HepG2 (cell line): ENCODE data around the gene CCDC57. TPM values are rescaled to one million over a fixed set of nuclear protein-coding genes. Genes with fewer than 3 reads are reported as not detected.

Experiments used
- GATA4 ChIP-seq: sonication (generic); IDR thresholded peaks from 2 replicates; pipeline ENCODE4 v1.6.1; 2016; ENCODE audit warnings: antibody characterized with exemption, low read depth, borderline replicate concordance
- GATAD2A ChIP-seq: IDR thresholded peaks from 2 replicates; pipeline ENCODE4 v1.6.1; 2016
- HNRNPH1 ChIP-seq: fragments of 200-400 bp; formaldehyde crosslinking; optimal IDR thresholded peaks from 2 replicates; pipeline ENCODE3; 2017; ENCODE audit warnings: mild to moderate bottlenecking, low read depth, low read length
- NPAS2 ChIP-seq: sonication (generic); formaldehyde crosslinking; IDR thresholded peaks from 2 replicates; pipeline ENCODE4 v1.8.0; 2022; ENCODE audit warnings: mild to moderate bottlenecking, missing genetic modification reagents, borderline replicate concordance
- POLR2AphosphoS5 ChIP-seq: IDR thresholded peaks from 2 replicates; pipeline ENCODE4 v1.6.1; 2012; ENCODE audit warnings: low read depth, low read length
- RFX5 ChIP-seq: IDR thresholded peaks from 2 replicates; pipeline ENCODE4 v1.6.1; 2011; ENCODE audit warnings: low read depth, low read length, improper control_type of control experiment
- SP4 ChIP-seq: sonication (generic); formaldehyde crosslinking; IDR thresholded peaks from 2 replicates; pipeline ENCODE4 v1.8.1; 2023; ENCODE audit warnings: mild to moderate bottlenecking, missing genetic modification reagents
- SSRP1 ChIP-seq: IDR thresholded peaks from 2 replicates; pipeline ENCODE4 v1.6.1; 2016; ENCODE audit warnings: control low read depth
- ZNF326 ChIP-seq: sonication (generic); formaldehyde crosslinking; IDR thresholded peaks from 2 replicates; pipeline ENCODE4 v1.4.0; 2020; ENCODE audit warnings: missing genetic modification reagents, borderline replicate concordance
- ZNF33B ChIP-seq: sonication (generic); formaldehyde crosslinking; IDR thresholded peaks from 2 replicates; pipeline ENCODE4 v1.5.1; 2020; ENCODE audit warnings: mild to moderate bottlenecking, missing genetic modification reagents
- ZNF451 ChIP-seq: sonication (generic); formaldehyde crosslinking; IDR thresholded peaks from 2 replicates; pipeline ENCODE4 v1.5.0; 2020; ENCODE audit warnings: mild to moderate bottlenecking, missing genetic modification reagents
- ZNF766 ChIP-seq: sonication (generic); formaldehyde crosslinking; IDR thresholded peaks from 2 replicates; pipeline ENCODE4 v1.5.0; 2020; ENCODE audit warnings: missing genetic modification reagents, borderline replicate concordance
- ZNF891 ChIP-seq: sonication (generic); formaldehyde crosslinking; IDR thresholded peaks from 2 replicates; pipeline ENCODE4 v1.5.0; 2020; ENCODE audit warnings: mild to moderate bottlenecking, missing genetic modification reagents
- polyA plus RNA-seq, 8 experiments: library from polyadenylated mRNA; depleted of rRNA in 3 of 8; stranded (reverse) in 7 of 8; unstranded in 1 of 8; fragments of >200 nt; fragmentation: Illumina TruSeq in 4 of 8; extraction: Trizol in 4 of 8; gene quantifications; 2 replicates each; pipeline versions ENCODE4 v1.2.1 to v1.2.3, GENCODE V29; 2011 to 2016; ENCODE audit warnings: low read depth in 4 of 8, missing spikeins in 1 of 8, mixed read lengths in 1 of 8; ENCODE audit not compliant: insufficient read depth in 1 of 8
- total RNA-seq, 5 experiments: library from RNA; depleted of rRNA; stranded (reverse); fragments of >200 nt; fragmentation: Illumina TruSeq; extraction: Trizol; gene quantifications; 2 replicates each; pipeline ENCODE4 v1.2.3, GENCODE V29; 2016; ENCODE audit warnings: low read depth in 1 of 5
- TF ChIP-seq, protein P1 (sequence below), 2 experiments: IDR thresholded peaks; 2 replicates each; pipeline ENCODE4 v1.6.1; 2011 to 2012; ENCODE audit warnings: low read length in 2 of 2, borderline replicate concordance in 1 of 2, low read depth in 1 of 2, mild to moderate bottlenecking in 1 of 2, moderate library complexity in 1 of 2
- TF ChIP-seq, protein P2 (sequence below): sonication (generic); formaldehyde crosslinking; IDR thresholded peaks from 2 replicates; pipeline ENCODE4 v1.4.0; 2020; ENCODE audit warnings: missing genetic modification reagents, borderline replicate concordance
- TF ChIP-seq, protein P3 (sequence below): sonication (generic); formaldehyde crosslinking; IDR thresholded peaks from 2 replicates; pipeline ENCODE4 v1.5.0; 2020; ENCODE audit warnings: mild to moderate bottlenecking, missing genetic modification reagents, borderline replicate concordance

CCDC57 gene
- total and polyA plus RNA-seq, 2 of the 13 experiments (the other 11 are each of a cell fraction or from before 2014, with no cell fraction given), result 59.3 to 59.9 TPM

DNA sequence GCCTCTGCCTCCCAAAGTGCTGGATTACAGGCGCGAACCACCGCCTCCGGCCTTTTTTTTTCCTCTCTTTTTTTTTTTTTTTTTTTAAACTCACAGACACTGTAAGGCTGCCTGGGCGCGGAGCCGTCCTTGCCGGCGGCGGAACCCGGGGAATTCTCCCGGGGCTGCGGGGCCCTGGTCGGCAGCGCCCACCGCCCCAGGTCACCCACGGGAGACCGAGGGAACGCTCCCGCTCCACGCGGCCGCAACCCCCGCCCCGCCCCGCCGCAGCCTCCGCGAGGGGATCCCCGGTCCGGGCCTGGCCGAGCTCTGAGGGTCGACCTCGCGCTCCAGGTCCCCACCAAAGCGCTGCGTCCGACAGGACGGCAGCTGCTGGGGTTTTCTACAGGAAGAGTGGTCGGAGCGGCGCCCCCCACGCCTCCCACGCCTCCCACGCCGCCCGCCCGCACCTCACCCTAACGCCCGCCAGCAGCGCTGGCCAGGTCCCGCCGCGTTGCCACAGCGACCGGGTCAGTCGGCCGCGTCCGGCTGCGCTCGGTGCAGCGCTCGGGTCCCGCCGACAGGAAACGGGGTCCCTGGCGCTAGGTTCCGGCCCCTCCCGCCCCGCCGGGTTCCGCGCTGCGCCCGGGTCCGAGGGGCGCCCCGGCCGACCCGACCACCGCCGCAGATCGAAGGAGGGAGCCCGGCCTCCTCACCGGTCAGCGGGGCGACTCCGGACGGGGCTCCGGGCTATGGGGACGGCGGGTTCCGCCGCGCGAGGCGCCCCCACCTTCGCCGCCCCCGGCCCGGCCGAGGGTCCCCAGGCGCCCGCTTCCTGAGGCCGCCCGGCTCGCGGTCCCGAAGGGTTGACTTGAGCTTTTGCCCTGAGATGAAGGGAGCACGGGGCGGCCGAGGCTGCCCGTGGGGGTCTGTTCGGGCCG, at the start of gene CCDC57 (continued):
- TF ChIP-seq, protein P1, sequence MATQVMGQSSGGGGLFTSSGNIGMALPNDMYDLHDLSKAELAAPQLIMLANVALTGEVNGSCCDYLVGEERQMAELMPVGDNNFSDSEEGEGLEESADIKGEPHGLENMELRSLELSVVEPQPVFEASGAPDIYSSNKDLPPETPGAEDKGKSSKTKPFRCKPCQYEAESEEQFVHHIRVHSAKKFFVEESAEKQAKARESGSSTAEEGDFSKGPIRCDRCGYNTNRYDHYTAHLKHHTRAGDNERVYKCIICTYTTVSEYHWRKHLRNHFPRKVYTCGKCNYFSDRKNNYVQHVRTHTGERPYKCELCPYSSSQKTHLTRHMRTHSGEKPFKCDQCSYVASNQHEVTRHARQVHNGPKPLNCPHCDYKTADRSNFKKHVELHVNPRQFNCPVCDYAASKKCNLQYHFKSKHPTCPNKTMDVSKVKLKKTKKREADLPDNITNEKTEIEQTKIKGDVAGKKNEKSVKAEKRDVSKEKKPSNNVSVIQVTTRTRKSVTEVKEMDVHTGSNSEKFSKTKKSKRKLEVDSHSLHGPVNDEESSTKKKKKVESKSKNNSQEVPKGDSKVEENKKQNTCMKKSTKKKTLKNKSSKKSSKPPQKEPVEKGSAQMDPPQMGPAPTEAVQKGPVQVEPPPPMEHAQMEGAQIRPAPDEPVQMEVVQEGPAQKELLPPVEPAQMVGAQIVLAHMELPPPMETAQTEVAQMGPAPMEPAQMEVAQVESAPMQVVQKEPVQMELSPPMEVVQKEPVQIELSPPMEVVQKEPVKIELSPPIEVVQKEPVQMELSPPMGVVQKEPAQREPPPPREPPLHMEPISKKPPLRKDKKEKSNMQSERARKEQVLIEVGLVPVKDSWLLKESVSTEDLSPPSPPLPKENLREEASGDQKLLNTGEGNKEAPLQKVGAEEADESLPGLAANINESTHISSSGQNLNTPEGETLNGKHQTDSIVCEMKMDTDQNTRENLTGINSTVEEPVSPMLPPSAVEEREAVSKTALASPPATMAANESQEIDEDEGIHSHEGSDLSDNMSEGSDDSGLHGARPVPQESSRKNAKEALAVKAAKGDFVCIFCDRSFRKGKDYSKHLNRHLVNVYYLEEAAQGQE (IDR thresholded peaks at IDR 0.05; ENCODE audit: borderline replicate concordance in 1 of 2, low read depth in 1 of 2, low read length in 2 of 2), result no peak
- TF ChIP-seq ZNF326 (CRISPR knock-in tag) (no peak), HNRNPH1 (peak; percentile 34), GATAD2A (peak; percentile 20; the same call in 1 of the 2 replicates), RFX5 (no peak), ZNF891 (CRISPR knock-in tag) (peak; percentile 35), ZNF451 (CRISPR knock-in tag) (peak; percentile 60; the same call in 1 of the 2 replicates), SP4 (CRISPR knock-in tag) (peak; percentile 94), POLR2AphosphoS5 (peak; percentile 34), ZNF33B (CRISPR knock-in tag) (peak; percentile 38), ZNF766 (CRISPR knock-in tag) (no peak), NPAS2 (no peak), SSRP1 (no peak), GATA4 (no peak)
- TF ChIP-seq, protein P2, sequence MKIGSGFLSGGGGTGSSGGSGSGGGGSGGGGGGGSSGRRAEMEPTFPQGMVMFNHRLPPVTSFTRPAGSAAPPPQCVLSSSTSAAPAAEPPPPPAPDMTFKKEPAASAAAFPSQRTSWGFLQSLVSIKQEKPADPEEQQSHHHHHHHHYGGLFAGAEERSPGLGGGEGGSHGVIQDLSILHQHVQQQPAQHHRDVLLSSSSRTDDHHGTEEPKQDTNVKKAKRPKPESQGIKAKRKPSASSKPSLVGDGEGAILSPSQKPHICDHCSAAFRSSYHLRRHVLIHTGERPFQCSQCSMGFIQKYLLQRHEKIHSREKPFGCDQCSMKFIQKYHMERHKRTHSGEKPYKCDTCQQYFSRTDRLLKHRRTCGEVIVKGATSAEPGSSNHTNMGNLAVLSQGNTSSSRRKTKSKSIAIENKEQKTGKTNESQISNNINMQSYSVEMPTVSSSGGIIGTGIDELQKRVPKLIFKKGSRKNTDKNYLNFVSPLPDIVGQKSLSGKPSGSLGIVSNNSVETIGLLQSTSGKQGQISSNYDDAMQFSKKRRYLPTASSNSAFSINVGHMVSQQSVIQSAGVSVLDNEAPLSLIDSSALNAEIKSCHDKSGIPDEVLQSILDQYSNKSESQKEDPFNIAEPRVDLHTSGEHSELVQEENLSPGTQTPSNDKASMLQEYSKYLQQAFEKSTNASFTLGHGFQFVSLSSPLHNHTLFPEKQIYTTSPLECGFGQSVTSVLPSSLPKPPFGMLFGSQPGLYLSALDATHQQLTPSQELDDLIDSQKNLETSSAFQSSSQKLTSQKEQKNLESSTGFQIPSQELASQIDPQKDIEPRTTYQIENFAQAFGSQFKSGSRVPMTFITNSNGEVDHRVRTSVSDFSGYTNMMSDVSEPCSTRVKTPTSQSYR (CRISPR knock-in tag), result no peak; the same call in 1 of the 2 replicates
- TF ChIP-seq, protein P3, sequence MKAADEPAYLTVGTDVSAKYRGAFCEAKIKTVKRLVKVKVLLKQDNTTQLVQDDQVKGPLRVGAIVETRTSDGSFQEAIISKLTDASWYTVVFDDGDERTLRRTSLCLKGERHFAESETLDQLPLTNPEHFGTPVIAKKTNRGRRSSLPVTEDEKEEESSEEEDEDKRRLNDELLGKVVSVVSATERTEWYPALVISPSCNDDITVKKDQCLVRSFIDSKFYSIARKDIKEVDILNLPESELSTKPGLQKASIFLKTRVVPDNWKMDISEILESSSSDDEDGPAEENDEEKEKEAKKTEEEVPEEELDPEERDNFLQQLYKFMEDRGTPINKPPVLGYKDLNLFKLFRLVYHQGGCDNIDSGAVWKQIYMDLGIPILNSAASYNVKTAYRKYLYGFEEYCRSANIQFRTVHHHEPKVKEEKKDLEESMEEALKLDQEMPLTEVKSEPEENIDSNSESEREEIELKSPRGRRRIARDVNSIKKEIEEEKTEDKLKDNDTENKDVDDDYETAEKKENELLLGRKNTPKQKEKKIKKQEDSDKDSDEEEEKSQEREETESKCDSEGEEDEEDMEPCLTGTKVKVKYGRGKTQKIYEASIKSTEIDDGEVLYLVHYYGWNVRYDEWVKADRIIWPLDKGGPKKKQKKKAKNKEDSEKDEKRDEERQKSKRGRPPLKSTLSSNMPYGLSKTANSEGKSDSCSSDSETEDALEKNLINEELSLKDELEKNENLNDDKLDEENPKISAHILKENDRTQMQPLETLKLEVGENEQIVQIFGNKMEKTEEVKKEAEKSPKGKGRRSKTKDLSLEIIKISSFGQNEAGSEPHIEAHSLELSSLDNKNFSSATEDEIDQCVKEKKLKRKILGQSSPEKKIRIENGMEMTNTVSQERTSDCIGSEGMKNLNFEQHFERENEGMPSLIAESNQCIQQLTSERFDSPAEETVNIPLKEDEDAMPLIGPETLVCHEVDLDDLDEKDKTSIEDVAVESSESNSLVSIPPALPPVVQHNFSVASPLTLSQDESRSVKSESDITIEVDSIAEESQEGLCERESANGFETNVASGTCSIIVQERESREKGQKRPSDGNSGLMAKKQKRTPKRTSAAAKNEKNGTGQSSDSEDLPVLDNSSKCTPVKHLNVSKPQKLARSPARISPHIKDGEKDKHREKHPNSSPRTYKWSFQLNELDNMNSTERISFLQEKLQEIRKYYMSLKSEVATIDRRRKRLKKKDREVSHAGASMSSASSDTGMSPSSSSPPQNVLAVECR (CRISPR knock-in tag), result peak; percentile 99
